ENCODE results near the gene USP6NL.

USP6NL gene

DNA sequence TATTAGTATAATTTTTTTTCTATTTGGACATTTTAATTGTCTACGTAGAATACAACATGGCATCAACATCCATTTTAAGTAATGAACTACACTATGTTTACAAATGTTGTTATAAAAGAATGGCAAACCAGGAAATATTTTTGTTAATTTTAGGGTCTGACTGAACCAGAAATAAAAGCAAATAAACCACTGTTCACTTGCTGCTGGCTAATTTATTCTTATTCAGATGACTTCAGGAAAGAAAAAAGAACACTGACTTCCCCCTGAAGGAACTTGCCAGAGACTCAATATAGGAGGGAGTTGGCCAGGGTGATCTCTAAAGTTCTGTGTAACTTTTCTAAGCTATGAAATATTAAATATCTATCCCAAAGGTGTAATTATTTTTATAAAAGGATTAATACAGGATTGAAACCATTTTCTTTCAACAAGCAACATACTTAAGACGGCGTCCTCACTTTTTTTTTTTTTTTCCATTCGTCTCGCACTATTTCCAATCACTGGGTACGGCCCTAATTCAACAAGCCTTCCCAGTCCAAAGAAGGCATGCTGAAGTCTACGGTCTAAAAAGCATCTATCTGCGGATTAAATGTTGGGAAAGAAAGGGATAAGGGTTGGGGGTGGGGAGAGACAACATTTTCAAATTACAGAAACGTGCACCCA is 1.2 kb downstream of the USP6NL start:
- H3K4me1 ChIP-seq (ENCODE audit: low read length) = peaks cover 53% of the 10 kb centered on the region
- 0 out of 2 replicates have a peak overlapping the region, but pooled peaks have one; percentile 40 for H2AFZ ChIP-seq (ENCODE audit: low read depth, low read length)
- peaks cover 54% of the 10 kb centered on the region for H3K79me2 ChIP-seq (ENCODE audit: low read length)
- peak overlapping the region; percentile 98 for H3K4me3 ChIP-seq (ENCODE audit: low read length)
- H4K20me1 ChIP-seq (ENCODE audit: insufficient read depth, low read length) = 0 out of 2 replicates have a peak, but pooled peaks cover 8% of the 10 kb centered on the region
- peak overlapping the region; percentile 91 for H3K4me2 ChIP-seq (ENCODE audit: low read length)
- TF ChIP-seq EZH2phosphoT487 (IDR thresholded peaks at IDR 0.05; ENCODE audit: low read depth) (no peak), CTCF (IDR thresholded peaks at IDR 0.05; ENCODE audit: low read depth, low read length) (no peak)
- H3K27me3 ChIP-seq (ENCODE audit: low read depth, low read length) = no peaks in the 10 kb centered on the region
- H3K36me3 ChIP-seq (replicated peaks; ENCODE audit: low read depth, low read length) = no peaks in the 10 kb centered on the region
- peak overlapping the region; percentile 84 for H3K9ac ChIP-seq (ENCODE audit: low read length)
- peak overlapping the region; percentile 55 for H3K27ac ChIP-seq (ENCODE audit: low read length)
- no peaks in the 10 kb centered on the region for H3K9me3 ChIP-seq (ENCODE audit: insufficient read depth, low read length)

GRCh38 chr10:11609492-11610093 is 1.9 kb downstream of the USP6NL start:
- H3K9ac ChIP-seq (ENCODE audit: low read length) = no peak overlapping the region; the same call in 1 of the 2 replicates
- no peaks in the 10 kb centered on the region for H3K36me3 ChIP-seq (replicated peaks; ENCODE audit: low read depth, low read length)
- H3K9me3 ChIP-seq (ENCODE audit: insufficient read depth, low read length) = no peaks in the 10 kb centered on the region
- peak overlapping the region; percentile 57 for H3K4me3 ChIP-seq (ENCODE audit: low read length)
- 0 out of 2 replicates have a peak, but pooled peaks cover 8% of the 10 kb centered on the region for H4K20me1 ChIP-seq (ENCODE audit: insufficient read depth, low read length)
- peaks cover 60% of the 10 kb centered on the region for H3K4me1 ChIP-seq (ENCODE audit: low read length)
- H3K79me2 ChIP-seq (ENCODE audit: low read length) = peaks cover 58% of the 10 kb centered on the region
- no peaks in the 10 kb centered on the region for H3K27me3 ChIP-seq (ENCODE audit: low read depth, low read length)
- H3K27ac ChIP-seq (ENCODE audit: low read length) = 0 out of 2 replicates have a peak overlapping the region, but pooled peaks have one; percentile 24
- no peak for TF ChIP-seq EZH2phosphoT487 (IDR thresholded peaks at IDR 0.05; ENCODE audit: low read depth)
- no peak for TF ChIP-seq CTCF (IDR thresholded peaks at IDR 0.05; ENCODE audit: low read depth, low read length)
- no peak overlapping the region for H2AFZ ChIP-seq (ENCODE audit: low read depth, low read length)
- H3K4me2 ChIP-seq (ENCODE audit: low read length) = peak overlapping the region; percentile 91

DNA sequence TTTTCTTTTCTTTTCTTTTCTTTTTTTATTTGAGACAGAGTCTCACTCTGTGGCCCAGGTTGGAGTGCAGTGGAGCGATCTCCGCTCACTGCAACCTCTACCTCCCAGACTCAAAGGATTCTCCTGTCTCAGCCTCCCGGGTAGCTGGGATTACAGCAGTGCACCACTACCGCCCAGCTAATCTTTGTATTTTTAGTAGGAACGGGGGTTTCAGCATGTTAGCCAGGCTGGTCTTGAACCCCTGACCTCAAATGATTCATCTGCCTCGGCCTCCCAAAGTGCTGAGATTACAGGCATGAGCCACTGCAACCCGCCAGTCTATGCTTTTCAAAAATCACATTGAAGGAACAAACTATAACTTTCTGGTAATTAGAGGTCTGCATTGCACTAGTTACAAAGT is 2.4 kb downstream of the USP6NL start:
- H3K79me2 ChIP-seq (ENCODE audit: low read length) = peaks cover 63% of the 10 kb centered on the region
- no peaks in the 10 kb centered on the region for H3K27me3 ChIP-seq (ENCODE audit: low read depth, low read length)
- H4K20me1 ChIP-seq (ENCODE audit: insufficient read depth, low read length) = 0 out of 2 replicates have a peak, but pooled peaks cover 12% of the 10 kb centered on the region
- peak overlapping the region; percentile 8; the same call in 1 of the 2 replicates for H3K9ac ChIP-seq (ENCODE audit: low read length)
- peak overlapping the region; percentile 57 for H3K4me3 ChIP-seq (ENCODE audit: low read length)
- peaks cover 65% of the 10 kb centered on the region for H3K4me1 ChIP-seq (ENCODE audit: low read length)
- no peak overlapping the region for H2AFZ ChIP-seq (ENCODE audit: low read depth, low read length)
- TF ChIP-seq EZH2phosphoT487 (IDR thresholded peaks at IDR 0.05; ENCODE audit: low read depth) = no peak
- TF ChIP-seq CTCF (IDR thresholded peaks at IDR 0.05; ENCODE audit: low read depth, low read length) = no peak
- peak overlapping the region; percentile 91 for H3K4me2 ChIP-seq (ENCODE audit: low read length)
- no peak overlapping the region for H3K27ac ChIP-seq (ENCODE audit: low read length)
- H3K36me3 ChIP-seq (replicated peaks; ENCODE audit: low read depth, low read length) = no peaks in the 10 kb centered on the region
- no peaks in the 10 kb centered on the region for H3K9me3 ChIP-seq (ENCODE audit: insufficient read depth, low read length)
